Measurements from ENCODE around the gene BAD. TPM values are rescaled to one million over a fixed set of nuclear protein-coding genes. Genes with fewer than 3 reads are reported as not detected.

Gene BAD
- 39.1 and 60.1 TPM in 2 replicates for total RNA-seq

DNA sequence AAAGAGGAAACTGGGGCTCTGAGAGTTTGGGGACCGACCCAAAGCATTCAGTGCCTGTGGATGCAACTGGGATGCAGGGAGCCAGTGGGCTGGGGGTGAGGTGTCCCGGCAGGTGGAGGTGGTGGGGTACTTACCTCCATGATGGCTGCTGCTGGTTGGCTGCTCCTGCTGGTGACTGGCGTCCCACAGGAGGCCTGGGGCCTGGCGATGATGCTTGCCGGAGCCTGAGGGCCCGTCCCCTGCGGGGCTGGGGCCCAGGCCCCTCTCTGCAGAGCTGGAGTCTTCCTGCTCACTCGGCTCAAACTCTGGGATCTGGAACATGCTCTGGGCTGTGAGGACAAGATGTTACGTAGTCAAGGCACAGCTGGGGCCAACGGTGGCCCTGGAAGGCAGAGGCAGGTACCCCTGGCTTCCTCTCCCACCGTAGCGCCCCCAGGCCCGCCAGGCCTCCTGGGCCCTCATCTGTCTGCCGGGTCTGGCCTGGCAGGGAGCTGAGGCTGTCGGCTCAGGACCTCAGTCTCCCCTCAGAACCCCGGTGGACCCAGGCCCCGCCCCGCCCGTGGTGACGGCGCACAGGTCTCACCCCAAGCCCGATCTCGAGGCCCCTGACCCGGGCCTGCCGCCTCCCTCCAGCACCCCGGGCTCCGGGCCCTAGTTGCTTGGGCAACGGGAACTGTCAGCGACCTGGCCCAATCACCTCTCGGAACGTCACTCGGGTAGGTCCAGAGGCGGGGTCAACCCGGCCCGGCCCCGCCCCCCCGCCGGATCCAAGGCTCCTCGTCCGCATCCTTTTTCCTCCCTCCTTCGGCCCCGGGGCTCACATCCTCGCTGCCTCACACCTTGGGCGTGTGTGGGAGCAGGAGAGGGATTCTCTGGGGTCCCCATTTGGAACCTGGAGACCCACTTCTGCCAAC is at the start of gene BAD:
BAD (minus strand) TSS at position 618 of the 914 bp plus-strand sequence; CDS start at position 321, 297 bp downstream.

DNA sequence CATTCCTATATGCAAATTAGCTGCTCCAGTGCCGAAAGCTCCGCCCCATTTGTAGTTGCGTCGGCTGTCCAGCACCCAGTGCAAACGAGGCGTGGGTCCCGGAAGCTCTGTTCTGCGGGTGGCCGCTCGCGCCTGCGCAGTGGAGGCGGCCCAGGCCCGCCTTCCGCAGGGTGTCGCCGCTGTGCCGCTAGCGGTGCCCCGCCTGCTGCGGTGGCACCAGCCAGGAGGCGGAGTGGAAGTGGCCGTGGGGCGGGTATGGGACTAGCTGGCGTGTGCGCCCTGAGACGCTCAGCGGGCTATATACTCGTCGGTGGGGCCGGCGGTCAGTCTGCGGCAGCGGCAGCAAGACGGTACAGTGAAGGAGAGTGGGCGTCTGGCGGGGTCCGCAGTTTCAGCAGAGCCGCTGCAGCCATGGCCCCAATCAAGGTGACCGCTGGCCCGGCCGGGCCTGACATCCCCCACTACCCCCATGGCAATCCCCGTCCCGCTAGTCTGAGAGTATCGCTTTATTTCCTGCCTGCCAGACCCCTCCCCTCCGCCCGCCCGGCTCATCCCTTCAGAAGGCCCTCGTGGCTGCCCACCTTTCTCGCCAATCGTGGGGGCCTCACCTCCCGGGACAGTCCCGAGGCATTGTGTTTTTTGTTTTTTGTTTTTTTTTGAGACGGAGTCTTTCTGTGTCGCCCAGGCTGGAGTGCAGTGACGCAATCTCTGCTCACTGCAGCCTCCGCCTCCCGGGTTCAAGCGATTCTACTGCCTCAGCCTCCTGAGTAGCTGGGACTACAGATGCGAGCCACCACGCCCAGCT is 33.7 kb upstream of the BAD start, which contains the start of gene PRDX5:
PRDX5 (plus strand) TSS at position 161 of the 805 bp plus-strand sequence; CDS start at position 256, 95 bp downstream.

DNA sequence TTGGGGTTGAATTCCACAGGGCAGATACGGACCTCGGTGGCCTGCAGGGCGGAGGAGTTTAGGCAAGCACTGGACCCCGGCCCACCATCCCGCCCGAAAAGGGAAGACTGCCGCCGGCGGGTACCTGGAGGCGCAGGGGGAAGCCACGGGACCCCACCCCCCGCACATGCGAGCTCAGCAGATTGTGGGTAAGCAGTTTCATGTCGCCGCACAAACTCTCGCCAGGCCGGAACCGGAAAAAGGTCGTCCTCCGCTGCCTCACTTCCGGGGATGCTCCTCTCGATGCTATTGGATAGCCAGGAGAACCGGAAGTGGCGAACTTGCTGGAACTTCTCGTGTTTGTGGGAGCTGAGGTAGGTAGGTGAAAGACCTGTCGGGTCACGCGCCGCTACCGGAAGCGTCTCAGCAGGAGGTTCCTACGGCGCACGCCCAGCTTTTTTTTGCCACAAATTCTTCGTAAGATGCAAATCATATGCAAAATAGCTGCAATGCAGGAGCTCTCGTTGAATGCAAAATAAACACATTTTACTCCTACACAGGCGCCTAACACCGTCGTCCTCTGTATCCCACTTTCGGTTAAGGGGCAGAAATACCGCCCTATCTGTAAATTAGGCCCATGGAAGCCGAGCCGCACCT is 33.0 kb upstream of the BAD start, which contains the start of gene TRMT112:
TRMT112 (minus strand) TSS at position 235 of the 636 bp plus-strand sequence; CDS start at position 202, 33 bp downstream.

DNA sequence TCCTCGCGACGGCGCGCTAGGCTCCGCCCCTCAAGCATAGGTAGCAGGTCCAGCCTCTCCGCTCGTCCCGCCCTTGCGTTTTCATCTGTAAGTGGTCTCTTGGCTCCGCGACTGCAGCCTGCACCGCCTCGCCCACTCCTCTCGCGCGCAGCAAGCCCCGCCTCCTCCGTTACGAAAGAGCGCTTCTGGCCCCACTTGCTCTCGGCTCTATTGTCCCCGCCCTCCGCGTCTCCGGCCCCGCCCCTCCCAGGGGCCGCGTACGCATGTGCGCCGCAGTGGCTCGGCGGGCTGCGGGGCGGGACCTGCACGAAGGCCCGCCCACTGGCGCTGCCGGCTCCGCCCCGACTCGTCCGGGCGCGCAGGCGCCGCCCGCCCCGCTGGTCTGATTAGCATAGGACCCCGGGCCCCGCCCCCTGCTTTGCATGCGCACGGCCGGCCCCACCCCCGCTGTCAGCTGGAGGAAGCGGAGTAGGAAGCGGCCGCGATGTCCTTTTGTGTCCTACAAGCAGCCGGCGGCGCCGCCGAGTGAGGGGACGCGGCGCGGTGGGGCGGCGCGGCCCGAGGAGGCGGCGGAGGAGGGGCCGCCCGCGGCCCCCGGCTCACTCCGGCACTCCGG is 20.7 kb upstream of the BAD start, which contains the start of gene ESRRA:
ESRRA (plus strand) TSS at position 450 of the 616 bp plus-strand sequence. CDS start 1,656 bp downstream, outside the sequence.

DNA sequence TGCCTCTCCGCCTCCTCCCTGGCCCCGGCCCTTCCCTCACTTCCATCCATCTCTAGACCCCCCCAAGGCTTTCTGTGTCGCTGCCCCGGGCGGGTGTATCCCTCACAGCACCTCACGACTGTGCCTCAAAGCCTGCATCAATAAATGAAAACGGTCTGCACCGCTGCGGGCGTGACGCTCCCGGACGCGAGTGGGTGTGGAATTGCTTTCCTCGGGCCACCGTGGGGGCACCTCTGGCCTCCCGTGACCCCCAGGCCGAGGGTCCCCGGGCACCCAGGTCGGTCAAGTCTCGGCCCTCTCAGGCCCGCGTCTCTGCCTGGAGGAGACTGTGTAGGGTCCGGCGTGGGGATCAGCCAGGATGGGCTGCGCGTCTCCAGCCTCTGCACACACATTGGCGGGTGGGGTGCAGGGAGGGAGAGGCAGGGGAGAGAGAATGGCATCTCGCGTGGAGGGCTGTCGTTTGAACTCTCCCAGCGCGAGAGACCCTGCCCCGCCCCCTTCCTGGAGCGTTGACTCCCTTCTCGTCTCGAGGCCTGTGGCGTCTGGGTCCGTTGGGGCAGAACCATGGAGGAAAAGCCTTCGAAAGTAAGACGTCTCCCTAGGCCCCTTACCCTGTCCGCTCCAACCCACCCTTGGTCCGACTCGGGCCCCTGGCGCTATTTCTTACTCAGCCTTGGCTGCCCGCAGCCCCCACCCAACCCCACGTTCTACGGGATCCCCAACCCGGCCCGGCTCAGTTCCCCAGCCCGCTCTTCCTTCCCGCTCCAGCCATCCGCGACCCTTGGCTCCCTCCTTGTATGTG is 15.6 kb upstream of the BAD start, which contains the start of gene CATSPERZ:
CATSPERZ (plus strand) TSS at position 512 of the 802 bp plus-strand sequence; CDS start at position 565, 53 bp downstream.

DNA sequence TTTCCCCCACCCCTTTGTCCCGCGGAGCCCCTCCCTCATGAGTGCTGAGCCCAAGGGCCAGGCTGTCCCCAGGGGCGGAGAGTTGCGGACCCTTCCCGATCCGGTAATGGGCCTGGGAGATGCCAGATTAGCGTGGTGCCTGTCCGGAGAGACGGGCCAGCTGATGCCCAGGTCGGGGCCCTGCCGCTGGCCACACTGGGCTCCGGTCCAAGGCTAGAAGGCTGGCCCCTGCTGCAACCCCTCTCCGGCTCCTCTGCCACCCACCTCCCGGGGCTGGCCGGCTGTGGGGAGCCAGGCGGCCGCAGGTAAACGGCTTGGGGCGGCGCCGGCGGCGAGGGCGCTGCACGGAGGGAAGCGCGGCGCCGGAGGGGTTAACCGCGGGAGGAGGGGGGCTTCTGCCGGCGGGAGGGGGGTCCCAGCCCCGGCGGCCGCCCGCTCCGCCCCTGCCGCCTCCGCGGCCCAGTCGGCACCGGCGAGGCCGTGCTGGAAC is 6.8 kb upstream of the BAD start, which contains the start of gene KCNK4:
KCNK4 (plus strand) TSS at position 41 of the 490 bp plus-strand sequence. CDS start 1,717 bp downstream, outside the sequence.

DNA sequence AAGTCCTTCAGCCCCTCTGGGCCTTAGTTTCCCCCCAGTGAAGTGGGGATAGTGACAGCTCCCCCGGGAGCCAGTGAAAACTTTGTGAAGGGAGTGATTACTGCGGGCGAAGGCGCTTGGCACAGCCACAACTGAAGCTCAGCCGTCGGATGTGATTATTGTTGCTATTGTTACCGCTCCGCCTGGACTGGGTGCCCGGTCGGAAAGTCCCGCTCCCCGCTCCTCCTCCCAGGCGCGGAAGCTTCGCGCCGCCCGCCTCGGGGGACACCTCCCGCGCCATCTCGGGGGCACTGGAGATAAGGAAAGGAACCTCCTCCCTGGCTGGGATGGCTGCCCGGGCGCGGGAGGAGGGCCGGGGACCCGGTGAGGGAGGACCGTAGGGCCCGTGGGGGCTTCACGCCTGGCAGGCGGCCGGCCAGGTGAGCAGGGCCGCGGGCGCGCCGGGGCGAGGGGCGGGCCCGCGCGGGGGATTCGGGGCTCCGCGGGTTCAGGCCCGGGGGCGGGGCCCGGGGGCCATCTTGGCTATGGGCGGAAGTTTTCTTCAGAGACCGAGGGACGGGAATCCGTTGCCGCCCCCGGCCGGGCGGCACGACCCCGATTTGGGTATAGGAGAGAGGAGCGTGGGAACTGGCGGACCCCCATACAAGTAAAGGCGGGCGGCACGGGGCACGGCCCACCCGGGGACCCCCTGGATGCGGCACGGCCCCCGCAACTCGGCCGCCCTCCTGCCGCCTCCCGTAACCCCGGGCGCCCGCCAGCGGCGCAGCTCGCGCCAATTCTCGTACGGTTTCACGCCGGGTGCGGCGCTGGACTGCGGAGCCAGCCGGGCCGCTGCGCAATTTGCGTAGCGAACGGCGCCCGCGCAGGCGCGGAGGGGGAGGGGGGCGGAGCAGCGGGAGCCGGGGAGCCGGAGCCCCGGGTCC is 758 bp upstream of the BAD start, which contains the start of gene GPR137:
GPR137 (plus strand) TSS at position 887 of the 923 bp plus-strand sequence. CDS start 677 bp downstream, outside the sequence.

DNA sequence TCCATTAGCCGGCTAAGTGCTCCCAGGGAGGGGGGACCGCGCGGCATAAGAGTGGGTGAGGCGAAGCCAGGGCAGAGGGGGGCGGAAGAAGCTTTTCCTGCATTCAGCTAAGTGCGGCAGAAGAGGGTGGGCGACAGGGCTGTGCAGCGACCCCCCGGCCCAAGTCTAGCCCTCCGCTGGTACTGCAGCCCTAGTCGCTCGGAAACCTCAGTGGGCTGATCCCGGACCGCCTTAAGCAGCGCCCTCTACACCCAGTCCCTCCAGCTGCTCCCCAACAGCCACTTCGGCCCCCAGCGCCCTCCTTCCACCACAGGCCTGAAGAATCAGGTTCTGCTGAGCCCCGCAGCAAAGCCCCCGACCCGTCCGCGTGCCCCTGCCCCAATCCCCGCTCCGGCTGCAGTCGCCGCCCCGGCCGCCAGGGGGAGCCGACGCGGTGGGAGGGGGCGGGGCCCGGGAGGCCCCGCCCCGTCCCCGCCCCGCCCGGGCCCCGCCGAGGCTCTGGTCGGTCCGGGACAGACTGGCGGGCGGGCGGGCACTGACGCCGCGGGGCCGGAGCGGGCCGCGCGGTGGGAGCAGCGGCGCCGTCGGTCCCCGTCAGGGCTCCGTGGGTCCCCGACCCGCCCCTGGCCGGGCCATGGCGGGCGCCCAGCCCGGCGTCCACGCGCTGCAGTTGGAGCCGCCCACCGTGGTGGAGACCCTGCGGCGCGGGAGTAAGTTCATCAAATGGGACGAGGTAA is 33.3 kb downstream of the BAD start, which contains the start of gene PLCB3:
PLCB3 (plus strand) TSS at position 515 of the 737 bp plus-strand sequence; CDS start at position 635, 120 bp downstream.

DNA sequence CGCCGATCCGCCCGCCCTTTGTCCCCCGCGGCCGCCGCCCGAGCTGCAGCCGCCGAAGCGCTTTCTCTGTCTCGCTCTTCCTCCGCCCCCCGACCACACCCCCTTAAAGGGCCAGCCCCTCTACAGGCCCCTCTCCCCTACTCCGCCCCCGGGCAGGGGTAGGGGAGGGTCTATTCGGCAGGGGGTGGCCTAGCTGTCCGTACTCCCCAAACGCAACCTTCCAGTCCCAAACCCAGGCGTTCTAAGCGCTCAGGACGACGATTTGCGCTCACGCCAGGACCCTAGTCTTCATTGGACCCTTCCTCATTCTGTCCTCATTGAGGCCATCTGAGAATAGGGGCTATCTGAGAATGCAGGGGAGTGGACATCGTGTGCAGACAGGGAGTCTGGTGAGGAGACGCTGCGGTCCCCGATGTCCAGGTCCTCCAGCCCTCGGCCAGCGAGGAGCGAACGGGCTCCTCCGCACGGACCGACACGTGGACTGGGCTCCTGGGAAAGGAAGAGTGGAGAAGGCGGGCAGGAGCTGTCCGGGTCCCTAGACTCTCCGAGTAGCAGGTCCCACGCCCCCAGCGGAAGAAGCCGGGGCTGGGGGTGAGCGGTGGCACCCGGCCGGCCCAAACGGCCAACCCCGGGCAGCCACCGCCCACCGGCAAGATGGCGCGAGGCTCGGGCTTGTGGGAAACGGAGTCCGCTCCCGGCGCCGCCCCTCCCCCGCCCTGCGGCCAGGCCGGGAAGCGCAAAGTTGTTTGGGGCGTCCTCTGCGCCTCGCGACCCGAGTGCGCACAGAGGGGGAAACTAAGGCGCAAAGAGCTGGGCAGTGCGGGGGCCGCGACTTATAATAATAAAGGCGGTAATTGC is 37.4 kb downstream of the BAD start, which contains the start of gene PPP1R14B:
PPP1R14B (minus strand) TSS at position 73 of the 858 bp plus-strand sequence. CDS start 270 bp downstream, outside the sequence.

DNA sequence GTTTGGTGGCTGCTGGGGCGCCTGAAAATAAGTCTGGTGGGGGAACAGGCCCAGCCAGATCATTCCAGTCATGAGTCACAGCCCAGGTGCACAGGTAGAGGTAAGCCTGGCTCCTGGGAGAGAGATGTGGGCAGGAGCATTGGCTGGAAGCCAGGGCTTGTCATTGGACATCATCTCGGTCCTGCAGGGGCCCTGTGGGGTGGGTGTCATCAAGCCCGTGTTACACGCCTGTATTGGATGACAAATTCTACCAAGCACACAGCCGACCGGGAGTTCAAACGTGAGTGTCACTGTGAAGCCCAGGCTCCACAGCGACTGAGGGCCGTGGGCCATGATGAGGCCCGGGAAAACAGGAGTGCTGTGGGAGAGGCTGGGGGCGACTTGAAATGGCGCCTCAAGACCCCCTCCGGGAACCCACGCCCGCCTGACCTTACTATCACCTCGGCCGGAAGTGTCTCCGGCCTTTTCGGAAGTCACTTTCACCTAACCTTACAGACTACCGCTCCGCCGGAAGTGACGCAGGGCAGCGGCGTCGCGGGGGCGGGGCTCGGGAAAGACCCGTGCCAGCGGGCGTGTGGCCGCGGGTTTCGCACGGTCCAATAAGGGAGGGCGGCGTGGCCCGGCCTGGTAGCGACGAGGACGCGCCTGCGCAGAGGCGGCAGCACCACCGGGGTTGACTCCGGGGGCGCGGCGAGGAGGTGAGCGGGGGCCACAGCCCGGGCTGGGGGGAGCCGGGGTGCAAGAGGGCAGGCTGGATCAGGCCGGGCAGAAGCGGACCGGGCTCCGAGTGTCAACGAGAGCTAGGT is 43.8 kb downstream of the BAD start, which contains the start of gene FKBP2:
FKBP2 (plus strand) TSS at position 661 of the 806 bp plus-strand sequence. CDS start 1,293 bp downstream, outside the sequence.

DNA sequence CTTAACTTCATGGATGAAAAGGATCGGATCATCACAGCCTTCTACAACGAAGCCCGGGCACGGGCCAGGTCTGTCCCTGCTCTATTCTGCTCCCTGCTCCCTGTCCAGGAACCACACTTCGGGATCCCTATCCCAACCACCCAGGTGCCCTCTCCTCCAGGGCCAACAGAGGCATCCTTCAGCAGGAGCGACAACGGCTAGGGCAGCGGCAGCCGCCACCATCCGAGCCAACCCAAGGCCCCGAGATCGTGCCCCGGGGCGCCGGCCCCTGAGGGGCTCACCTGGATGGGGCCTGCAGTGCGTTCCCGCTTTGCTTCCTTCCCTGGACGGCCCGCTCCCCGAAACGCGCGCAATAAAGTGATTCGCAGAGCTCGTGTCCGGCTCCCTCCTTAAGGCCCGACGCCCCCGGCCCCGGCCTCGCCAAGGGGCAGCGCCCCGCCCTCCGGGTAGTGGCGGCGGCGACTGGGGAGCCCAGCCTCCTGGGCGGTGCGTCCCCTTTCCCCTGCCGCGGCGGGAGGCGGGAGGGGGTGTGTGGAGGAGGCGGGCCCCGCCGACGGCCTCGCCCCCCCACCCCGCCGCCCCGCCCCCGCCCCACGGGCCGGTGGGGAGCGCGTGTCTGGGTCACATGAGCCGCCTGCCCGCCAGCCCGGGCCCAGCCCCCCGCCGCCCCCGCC is 50.4 kb downstream of the BAD start, which contains the start of gene VEGFB:
VEGFB (plus strand) TSS at position 672 of the 674 bp plus-strand sequence. CDS start 250 bp downstream, outside the sequence.

DNA sequence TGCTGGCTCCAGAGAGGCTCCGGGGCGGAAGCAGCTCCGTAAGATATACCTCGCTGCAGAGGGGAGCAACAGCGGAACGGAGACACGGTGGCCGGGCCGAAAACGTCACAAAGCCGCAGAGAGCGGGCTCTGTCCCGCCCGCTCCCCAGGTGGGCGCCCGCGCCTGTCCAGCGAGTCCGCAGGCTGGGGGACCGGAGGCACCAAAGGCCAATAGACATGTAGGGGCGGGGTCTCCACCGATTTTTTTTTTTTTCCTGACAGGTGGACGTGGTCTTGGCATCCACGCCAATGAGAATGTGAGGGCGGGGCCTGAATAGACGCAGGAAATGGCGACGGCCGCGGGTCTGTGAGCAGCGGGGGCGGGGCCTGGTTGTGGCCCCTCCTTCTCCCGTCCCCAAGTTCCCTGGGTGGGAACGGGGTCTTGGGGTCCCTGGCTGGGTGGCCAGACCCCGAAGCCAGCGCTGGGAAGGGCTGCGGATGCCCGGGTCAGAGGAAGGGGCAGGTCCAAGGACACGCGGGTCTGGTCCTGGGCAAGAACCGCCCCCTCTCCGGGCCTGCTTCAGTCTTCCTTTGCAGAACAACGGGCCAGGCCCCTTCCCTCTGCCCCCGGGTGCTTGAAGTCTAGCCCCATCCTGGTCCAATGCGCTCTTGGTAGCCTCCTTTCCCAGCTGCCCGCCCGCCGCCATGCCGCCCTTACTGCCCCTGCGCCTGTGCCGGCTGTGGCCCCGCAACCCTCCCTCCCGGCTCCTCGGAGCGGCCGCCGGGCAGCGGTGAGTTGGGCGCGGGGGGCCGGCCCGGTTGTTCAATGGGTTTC is 54.1 kb downstream of the BAD start, which contains the start of gene DNAJC4:
DNAJC4 (plus strand) TSS at position 378 of the 814 bp plus-strand sequence; CDS start at position 685, 307 bp downstream.

DNA sequence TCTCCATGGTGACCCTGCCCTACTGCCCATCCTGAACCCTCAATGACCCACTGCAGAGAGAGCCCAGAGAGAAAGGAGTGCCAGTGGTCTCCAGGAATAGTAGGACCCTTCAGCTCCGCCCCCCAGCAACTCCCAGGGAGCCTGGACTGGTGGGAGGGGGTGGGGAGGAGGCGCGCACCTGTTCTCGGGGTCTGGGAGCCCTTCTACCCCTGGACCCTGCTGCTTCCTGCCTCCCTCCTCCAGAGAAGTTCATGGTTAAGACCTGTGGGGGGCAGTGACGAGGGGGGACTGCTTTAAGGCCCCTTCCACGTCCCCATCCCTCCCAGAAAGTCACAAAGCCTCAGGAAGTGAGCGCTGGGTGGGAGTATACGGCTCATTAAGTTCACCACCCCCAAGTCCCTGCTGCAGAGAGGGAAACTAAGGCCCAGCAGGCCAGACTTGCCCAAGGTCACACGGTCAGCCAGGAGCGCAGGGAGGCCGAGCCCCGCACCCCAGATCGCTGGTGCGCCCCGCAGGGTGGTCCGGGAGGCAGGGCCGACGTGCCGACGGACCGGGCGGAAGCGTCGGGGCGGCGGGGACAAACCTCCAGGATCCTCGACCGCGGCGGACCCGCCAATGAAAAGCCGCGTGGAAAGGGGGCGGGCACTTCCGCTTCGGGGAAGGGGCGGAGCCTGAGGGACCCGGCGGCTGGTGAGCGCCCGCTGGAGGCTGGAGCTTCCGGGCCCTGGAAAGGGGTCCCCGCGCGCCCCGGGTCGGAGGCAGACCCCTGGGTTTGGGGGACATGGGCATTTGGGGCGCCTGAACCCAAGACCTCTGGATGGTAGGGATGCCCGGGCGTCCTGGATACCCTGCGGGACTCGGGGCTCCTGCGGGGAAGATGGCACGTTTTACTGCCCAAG is 58.6 kb downstream of the BAD start, which contains the start of the genes NUDT22 and TRPT1:
NUDT22 (plus strand) TSS at position 667 of the 899 bp plus-strand sequence. CDS start 379 bp downstream, outside the sequence.
TRPT1 (minus strand) TSS at position 579 of the 899 bp plus-strand sequence; CDS start at position 253, 326 bp downstream.

